B cell (primary cell): ENCODE measurements around the gene TOMM40. TPM values are rescaled to one million over a fixed set of nuclear protein-coding genes. Genes with fewer than 3 reads are reported as not detected.
"Not testable (repeated sequence)": the region's sequence is repeated elsewhere in the genome, so short reads cannot be mapped to it uniquely, and the experiment has no call there.

Experiments
- ATAC-seq: fragments of 200-7000 bp; cut with Tn5 transposase; one replicate; pipeline ENCODE4 v1.10.0; 2021; ENCODE audit warnings: low read depth, mild to moderate bottlenecking, moderate number of reproducible peaks, moderate library complexity
- CTCF ChIA-PET: fragments of 350-600 bp; sonication (Branson Sonifier 250); formaldehyde crosslinking; loops from one replicate; lab custom pipeline; 2021; ENCODE audit warnings: antibody characterized with exemption, inconsistent platforms; lab: Charles Lee
- POLR2A ChIA-PET: fragments of 350-600 bp; sonication (Branson Sonifier 250); formaldehyde crosslinking; loops from one replicate; lab custom pipeline; 2021; ENCODE audit warnings: antibody characterized with exemption; lab: Charles Lee
- DNase-seq: peaks from one replicate; pipeline ENCODE4 v3.0.0; 2013
- H2AFZ ChIP-seq: 2 replicates; pipeline ENCODE4 v1.6.1; 2012; ENCODE audit warnings: mild to moderate bottlenecking, low read depth, low read length; ENCODE audit not compliant: insufficient read depth, poor library complexity, severe bottlenecking
- H3K27ac ChIP-seq, 2 donors: 1 replicate in 1 of 2; 2 replicates in 1 of 2; pipeline ENCODE4 v1.5.1; 2012 to 2013; ENCODE audit warnings: low read length in 2 of 2, mild to moderate bottlenecking in 2 of 2, moderate library complexity in 1 of 2
- H3K27me3 ChIP-seq, 4 experiments: fragments of 200-600 bp in 1 of 4; sonication (generic) in 1 of 4; replicated peaks in 1 of 4; 1 replicate in 2 of 4; 2 replicates in 2 of 4; pipeline versions ENCODE4 v1.6.1 to v1.7.0; 2013 to 2016; ENCODE audit warnings: low read length in 3 of 4, mild to moderate bottlenecking in 2 of 4, mixed read lengths in 1 of 4, moderate library complexity in 1 of 4; ENCODE audit not compliant: insufficient read depth in 4 of 4, control insufficient read depth in 3 of 4; ENCODE audit errors: control extremely low read depth in 1 of 4
- H3K36me3 ChIP-seq, 2 experiments: replicated peaks in 1 of 2; 1 replicate in 1 of 2; 2 replicates in 1 of 2; pipeline versions ENCODE4 v1.6.1 to v1.7.1; 2013; ENCODE audit warnings: low read length in 1 of 2; ENCODE audit not compliant: insufficient read depth in 2 of 2, control insufficient read depth in 1 of 2; ENCODE audit errors: control extremely low read depth in 1 of 2, extremely low read depth in 1 of 2
- H3K4me1 ChIP-seq, 2 donors: fragments of 200-600 bp in 1 of 2; sonication (generic) in 1 of 2; 1 replicate in 1 of 2; 2 replicates in 1 of 2; pipeline versions ENCODE4 v1.5.1 to v1.6.1; 2013 to 2017; ENCODE audit warnings: low read length in 2 of 2; ENCODE audit not compliant: control insufficient read depth in 2 of 2, insufficient read depth in 2 of 2
- H3K4me2 ChIP-seq: replicated peaks from 2 replicates; pipeline ENCODE3; 2012; ENCODE audit warnings: mild to moderate bottlenecking, low read depth, low read length; ENCODE audit not compliant: poor library complexity, severe bottlenecking
- H3K4me3 ChIP-seq, 5 experiments: fragments of 200-600 bp in 1 of 5; sonication (generic) in 1 of 5; 1 replicate in 3 of 5; 2 replicates in 2 of 5; pipeline versions ENCODE4 v1.5.1 to v1.7.0; 2011 to 2016; ENCODE audit warnings: low read length in 4 of 5, mild to moderate bottlenecking in 4 of 5, low read depth in 2 of 5, control low read depth in 1 of 5, moderate library complexity in 1 of 5; ENCODE audit not compliant: insufficient read depth in 1 of 5; ENCODE audit errors: control extremely low read depth in 1 of 5, extremely low read depth in 1 of 5
- H3K79me2 ChIP-seq: fragments of 200-600 bp; sonication (generic); one replicate; pipeline ENCODE4 v1.6.0; 2016; ENCODE audit warnings: low read length; ENCODE audit not compliant: control insufficient read depth, insufficient read depth
- H3K9ac ChIP-seq: fragments of 200-600 bp; sonication (generic); 2 replicates; pipeline ENCODE4 v1.6.1; 2017; ENCODE audit warnings: mild to moderate bottlenecking, low read length, moderate library complexity
- H3K9me3 ChIP-seq, 3 donors: one replicate each; pipeline versions ENCODE4 v1.6.1 to v1.7.1; 2013; ENCODE audit warnings: low read length in 2 of 3; ENCODE audit not compliant: control insufficient read depth in 2 of 3, insufficient read depth in 1 of 3; ENCODE audit errors: control extremely low read depth in 1 of 3
- H4K20me1 ChIP-seq: 2 replicates; pipeline ENCODE4 v1.6.0; 2012; ENCODE audit warnings: mild to moderate bottlenecking, low read length; ENCODE audit not compliant: insufficient read depth, control insufficient read depth, poor library complexity, severe bottlenecking
- H3K27ac Mint-ChIP-seq: one replicate; pipeline ENCODE4 v1.8.0; 2021; ENCODE audit warnings: mixed read lengths
- H3K27me3 Mint-ChIP-seq: one replicate; pipeline ENCODE4 v1.8.0; 2021; ENCODE audit warnings: mixed read lengths
- H3K4me1 Mint-ChIP-seq: one replicate; pipeline ENCODE4 v1.8.0; 2021; ENCODE audit warnings: mixed read lengths
- H3K4me3 Mint-ChIP-seq: one replicate; pipeline ENCODE4 v1.8.0; 2021; ENCODE audit warnings: mixed read lengths
- H3K9me3 Mint-ChIP-seq: one replicate; pipeline ENCODE4 v1.8.0; 2022; ENCODE audit warnings: mixed read lengths; ENCODE audit not compliant: insufficient read depth
- EZH2 ChIP-seq: IDR thresholded peaks from 2 replicates; pipeline ENCODE4 v1.6.1; 2012; ENCODE audit warnings: borderline replicate concordance, low read depth, mild to moderate bottlenecking, moderate library complexity, low read length; ENCODE audit not compliant: insufficient read depth, poor library complexity, severe bottlenecking
- WGBS: methylation state at CpG from one replicate; pipeline ENCODE4 v1.1.5; 2013; ENCODE audit warnings: missing lambda C conversion rate; ENCODE audit not compliant: insufficient coverage; 5-methylcytosine and 5-hydroxymethylcytosine counted together
- intact Hi-C: fragments of 100-400 bp; cut with micrococcal nuclease; formaldehyde crosslinking; loops from one replicate; pipeline ENCODE4 v1.10.0; 2022
- polyA plus RNA-seq: library from polyadenylated mRNA; depleted of rRNA; stranded (reverse); fragments of >200 nt; gene quantifications from 2 replicates; pipeline ENCODE4 v1.2.3, GENCODE V29; 2012
- total RNA-seq, 2 donors: library from RNA; stranded (reverse); fragments of 120-200 nt in 1 of 2; gene quantifications; 1 replicate in 1 of 2; 2 replicates in 1 of 2; pipeline versions ENCODE4 v1.2.3 to v1.2.4, GENCODE V29; 2013 to 2022
- TF ChIP-seq, protein P1 (sequence below): fragments of 200-600 bp; IDR thresholded peaks from one replicate; pipeline ENCODE4 v1.8.0; 2022; ENCODE audit warnings: antibody characterized with exemption, mild to moderate bottlenecking

TOMM40 gene
- total and polyA plus RNA-seq, 2 donors (not counting 1 experiment from before 2014, with no cell fraction given) = 30.9 to 31.1 TPM

GRCh38 chr19:44909775-44910174, 18.7 kb downstream of the TOMM40 start:
- peaks cover 19% of the 10 kb centered on the region for H3K4me1 Mint-ChIP-seq
- Histone ChIP-seq H3K79me2 (no peaks in the 10 kb centered on the region), H3K36me3 (no peaks in the 10 kb centered on the region), H3K27me3 (peaks cover 0 to 47% (median 11%) of the 10 kb centered on the region in 4 experiments), H3K9ac (no peak overlapping the region), H3K4me3 (no peak overlapping the region), H3K4me1 (peaks cover 22% of the 10 kb centered on the region in 2 donors), H3K4me2 (no peak overlapping the region), H3K9me3 (peaks cover 0 to 9% (median 0%) of the 10 kb centered on the region in 3 donors), H4K20me1 (no peaks in the 10 kb centered on the region), H3K27ac (no peak overlapping the region), H2AFZ (no peak overlapping the region)
- 83% methylated on average over 1 of the region's 5 CpGs for WGBS
- no peaks in the 10 kb centered on the region for H3K9me3 Mint-ChIP-seq
- intact Hi-C loops = no loop called here
- TF ChIP-seq EZH2 = no peak
- TF ChIP-seq, protein P1, sequence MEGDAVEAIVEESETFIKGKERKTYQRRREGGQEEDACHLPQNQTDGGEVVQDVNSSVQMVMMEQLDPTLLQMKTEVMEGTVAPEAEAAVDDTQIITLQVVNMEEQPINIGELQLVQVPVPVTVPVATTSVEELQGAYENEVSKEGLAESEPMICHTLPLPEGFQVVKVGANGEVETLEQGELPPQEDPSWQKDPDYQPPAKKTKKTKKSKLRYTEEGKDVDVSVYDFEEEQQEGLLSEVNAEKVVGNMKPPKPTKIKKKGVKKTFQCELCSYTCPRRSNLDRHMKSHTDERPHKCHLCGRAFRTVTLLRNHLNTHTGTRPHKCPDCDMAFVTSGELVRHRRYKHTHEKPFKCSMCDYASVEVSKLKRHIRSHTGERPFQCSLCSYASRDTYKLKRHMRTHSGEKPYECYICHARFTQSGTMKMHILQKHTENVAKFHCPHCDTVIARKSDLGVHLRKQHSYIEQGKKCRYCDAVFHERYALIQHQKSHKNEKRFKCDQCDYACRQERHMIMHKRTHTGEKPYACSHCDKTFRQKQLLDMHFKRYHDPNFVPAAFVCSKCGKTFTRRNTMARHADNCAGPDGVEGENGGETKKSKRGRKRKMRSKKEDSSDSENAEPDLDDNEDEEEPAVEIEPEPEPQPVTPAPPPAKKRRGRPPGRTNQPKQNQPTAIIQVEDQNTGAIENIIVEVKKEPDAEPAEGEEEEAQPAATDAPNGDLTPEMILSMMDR = no peak
- DNase-seq = no peak
- H3K27me3 Mint-ChIP-seq = peaks cover 39% of the 10 kb centered on the region
- no peak overlapping the region for H3K4me3 Mint-ChIP-seq
- ATAC-seq = no peak
- CTCF ChIA-PET = interaction anchor here (0.6 to 1.1 kb wide), 3 partner anchors 38 to 1217 kb away, joined by 3 read pairs; no protein-coding TSS in a partner anchor
- no peak overlapping the region for H3K27ac Mint-ChIP-seq
- POLR2A ChIA-PET = no interaction called here

- H3K36me3 ChIP-seq, DNase-seq, H3K4me3 Mint-ChIP-seq, H4K20me1 ChIP-seq, H3K79me2 ChIP-seq, H3K27ac Mint-ChIP-seq, H3K9ac ChIP-seq, H3K9me3 ChIP-seq, H3K4me3 ChIP-seq, ATAC-seq, intact Hi-C loops, H3K4me1 Mint-ChIP-seq, POLR2A ChIA-PET, H2AFZ ChIP-seq, H3K9me3 Mint-ChIP-seq, H3K4me2 ChIP-seq, H3K27ac ChIP-seq: not testable (repeated sequence)
- Histone ChIP-seq H3K27me3 (peaks cover 0 to 29% (median 2%) of the 10 kb centered on the region in 4 experiments), H3K4me1 (peaks cover 7 to 13% of the 10 kb centered on the region in 2 donors)
- 82% methylated on average over 3 of the region's 6 CpGs for WGBS
- peaks cover 29% of the 10 kb centered on the region for H3K27me3 Mint-ChIP-seq
- CTCF ChIA-PET = interaction anchor here (1.2 to 1.5 kb wide), 2 partner anchors 8 to 39 kb away, joined by 3 read pairs; no protein-coding TSS in a partner anchor
Observed at GRCh38 chr19:44911896-44912295, 20.8 kb downstream of the TOMM40 start.
